ENCODE results near the gene ARID5B.
A peak's percentile ranks its signal among the peaks of the same experiment; 100 is the strongest.
"Not testable (repeated sequence)": the region's sequence is repeated elsewhere in the genome, so short reads cannot be mapped to it uniquely, and the experiment has no call there.

ARID5B gene, protein sequence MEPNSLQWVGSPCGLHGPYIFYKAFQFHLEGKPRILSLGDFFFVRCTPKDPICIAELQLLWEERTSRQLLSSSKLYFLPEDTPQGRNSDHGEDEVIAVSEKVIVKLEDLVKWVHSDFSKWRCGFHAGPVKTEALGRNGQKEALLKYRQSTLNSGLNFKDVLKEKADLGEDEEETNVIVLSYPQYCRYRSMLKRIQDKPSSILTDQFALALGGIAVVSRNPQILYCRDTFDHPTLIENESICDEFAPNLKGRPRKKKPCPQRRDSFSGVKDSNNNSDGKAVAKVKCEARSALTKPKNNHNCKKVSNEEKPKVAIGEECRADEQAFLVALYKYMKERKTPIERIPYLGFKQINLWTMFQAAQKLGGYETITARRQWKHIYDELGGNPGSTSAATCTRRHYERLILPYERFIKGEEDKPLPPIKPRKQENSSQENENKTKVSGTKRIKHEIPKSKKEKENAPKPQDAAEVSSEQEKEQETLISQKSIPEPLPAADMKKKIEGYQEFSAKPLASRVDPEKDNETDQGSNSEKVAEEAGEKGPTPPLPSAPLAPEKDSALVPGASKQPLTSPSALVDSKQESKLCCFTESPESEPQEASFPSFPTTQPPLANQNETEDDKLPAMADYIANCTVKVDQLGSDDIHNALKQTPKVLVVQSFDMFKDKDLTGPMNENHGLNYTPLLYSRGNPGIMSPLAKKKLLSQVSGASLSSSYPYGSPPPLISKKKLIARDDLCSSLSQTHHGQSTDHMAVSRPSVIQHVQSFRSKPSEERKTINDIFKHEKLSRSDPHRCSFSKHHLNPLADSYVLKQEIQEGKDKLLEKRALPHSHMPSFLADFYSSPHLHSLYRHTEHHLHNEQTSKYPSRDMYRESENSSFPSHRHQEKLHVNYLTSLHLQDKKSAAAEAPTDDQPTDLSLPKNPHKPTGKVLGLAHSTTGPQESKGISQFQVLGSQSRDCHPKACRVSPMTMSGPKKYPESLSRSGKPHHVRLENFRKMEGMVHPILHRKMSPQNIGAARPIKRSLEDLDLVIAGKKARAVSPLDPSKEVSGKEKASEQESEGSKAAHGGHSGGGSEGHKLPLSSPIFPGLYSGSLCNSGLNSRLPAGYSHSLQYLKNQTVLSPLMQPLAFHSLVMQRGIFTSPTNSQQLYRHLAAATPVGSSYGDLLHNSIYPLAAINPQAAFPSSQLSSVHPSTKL

DNA sequence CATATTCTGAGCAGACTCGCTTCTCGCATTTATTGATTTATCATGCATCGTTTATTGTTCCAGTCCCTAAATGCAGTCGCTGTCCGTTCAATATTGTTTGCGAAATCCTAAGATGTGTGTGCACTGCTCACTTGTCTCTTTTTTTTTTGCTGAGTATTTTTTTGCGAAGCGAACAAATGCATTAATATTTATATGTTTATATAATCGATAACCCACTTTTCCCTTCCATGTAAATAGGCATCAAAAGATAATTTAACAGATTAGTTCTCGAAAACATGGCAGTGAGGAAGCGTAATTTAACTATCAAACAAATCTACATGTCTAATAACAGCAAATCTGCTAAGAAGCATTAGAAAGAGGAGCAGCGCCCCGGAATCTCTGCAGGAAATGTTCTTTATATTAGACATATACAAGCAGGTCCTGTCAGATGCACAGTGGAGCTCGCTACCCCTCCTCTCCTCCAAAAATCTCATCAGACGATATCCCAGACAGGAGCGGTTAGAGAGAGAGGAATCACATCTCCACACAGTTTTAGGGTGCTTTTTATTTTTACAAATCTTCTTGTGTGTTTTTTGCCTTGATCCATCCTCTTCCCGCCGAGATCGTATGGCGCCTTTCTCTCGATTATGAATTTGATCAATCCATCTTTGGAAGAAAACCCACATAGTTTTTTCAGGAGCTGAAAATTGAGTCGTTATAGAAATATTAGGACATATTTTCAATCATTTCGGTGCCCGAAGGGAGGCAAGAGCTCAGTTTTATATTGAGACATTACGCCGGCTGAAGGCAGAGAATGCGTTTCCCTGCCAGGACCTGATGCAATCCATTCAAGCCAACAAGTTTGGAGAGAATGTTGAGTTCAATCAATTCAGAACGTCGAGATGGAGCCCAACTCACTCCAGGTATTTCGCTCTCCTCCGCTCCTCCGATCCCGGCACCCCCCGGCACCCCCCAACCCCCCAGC is at the start of gene ARID5B:
Gene ARID5B, plus strand, starts transcription at position 871 of the 964 bp plus-strand sequence. Its CDS starts 11 bp downstream, at position 882.
- no peak for DNase-seq (ENCODE audit: low read depth)

DNA sequence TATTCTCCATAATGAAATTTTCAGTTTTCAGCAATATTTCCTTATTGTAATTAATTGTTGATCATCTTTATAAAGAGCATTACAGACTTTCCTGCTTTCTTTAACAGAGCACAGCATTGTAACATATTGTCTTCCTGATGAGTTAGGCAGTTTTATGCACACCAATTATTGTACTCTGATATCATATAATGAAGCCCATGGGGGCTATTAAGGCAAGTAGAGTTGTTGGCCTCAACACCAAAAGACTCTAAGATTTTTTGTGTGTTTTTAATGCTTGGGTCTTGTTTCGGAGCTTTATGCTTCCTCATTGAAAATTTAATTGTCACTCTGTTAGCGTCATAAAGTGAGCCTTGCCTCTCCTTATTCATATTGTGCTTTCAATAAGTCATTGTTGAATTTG is 49.2 kb upstream of the ARID5B start:
- DNase-seq (ENCODE audit: low read depth) = no peak

DNA sequence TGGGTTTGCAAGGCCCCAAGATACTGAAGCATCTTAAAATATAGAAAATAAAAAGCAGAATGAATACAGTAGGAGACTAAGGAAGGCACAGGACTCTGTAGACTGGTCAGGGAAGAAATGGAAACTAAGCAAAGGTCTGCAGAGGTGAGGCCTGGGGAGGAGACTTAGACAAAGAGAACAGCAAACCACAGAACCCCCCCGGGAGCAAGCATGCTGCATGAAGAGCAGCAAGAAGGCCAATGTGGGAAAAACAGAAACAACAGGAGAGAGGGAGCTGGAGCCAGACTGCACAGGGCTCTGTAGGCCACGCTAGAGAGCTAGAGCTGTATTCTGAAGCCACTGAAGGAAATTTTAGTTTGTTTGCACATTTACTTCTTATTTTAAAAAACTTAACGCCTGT is 45.7 kb upstream of the ARID5B start:
- DNase-seq (ENCODE audit: low read depth) = no peak

DNA sequence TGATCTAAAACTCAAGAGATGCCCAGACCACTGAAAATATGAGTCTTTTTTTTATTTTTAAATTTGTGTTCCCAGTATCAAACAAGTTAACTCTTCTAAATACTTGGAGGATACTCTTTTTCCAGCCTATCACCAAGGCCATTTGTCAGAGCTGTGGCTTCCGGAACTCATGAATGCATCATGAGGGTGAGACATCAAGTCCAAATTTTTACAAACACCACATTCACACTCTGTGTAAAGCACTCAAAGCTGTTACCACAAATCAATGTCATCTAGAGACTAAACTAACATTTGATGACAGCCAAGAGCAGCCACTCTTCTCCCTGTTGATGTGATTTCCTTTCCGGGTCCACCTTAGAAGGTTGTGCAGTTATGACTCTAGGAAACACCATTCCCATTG is 43.8 kb upstream of the ARID5B start:
- no peak for DNase-seq (ENCODE audit: low read depth)

DNA sequence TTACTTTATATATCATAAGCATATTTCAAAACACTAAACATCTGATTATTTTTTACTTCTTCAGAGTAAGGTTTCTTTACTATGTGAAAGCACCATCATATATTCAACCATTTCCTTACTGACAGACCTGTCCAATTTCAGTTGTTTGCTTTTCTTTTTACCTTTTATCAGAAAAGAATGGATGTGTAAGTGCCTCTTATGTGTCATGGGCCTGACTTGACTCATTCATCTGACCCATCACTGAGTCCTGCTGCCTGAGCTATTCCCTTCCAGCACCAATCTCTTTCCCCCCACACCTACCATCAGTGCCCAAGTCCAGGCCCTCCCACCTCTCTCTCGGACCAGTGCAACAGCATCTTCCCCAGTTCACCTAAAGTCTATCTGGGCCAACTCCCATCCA is 41.7 kb upstream of the ARID5B start:
- DNase-seq (ENCODE audit: low read depth) = no peak

DNA sequence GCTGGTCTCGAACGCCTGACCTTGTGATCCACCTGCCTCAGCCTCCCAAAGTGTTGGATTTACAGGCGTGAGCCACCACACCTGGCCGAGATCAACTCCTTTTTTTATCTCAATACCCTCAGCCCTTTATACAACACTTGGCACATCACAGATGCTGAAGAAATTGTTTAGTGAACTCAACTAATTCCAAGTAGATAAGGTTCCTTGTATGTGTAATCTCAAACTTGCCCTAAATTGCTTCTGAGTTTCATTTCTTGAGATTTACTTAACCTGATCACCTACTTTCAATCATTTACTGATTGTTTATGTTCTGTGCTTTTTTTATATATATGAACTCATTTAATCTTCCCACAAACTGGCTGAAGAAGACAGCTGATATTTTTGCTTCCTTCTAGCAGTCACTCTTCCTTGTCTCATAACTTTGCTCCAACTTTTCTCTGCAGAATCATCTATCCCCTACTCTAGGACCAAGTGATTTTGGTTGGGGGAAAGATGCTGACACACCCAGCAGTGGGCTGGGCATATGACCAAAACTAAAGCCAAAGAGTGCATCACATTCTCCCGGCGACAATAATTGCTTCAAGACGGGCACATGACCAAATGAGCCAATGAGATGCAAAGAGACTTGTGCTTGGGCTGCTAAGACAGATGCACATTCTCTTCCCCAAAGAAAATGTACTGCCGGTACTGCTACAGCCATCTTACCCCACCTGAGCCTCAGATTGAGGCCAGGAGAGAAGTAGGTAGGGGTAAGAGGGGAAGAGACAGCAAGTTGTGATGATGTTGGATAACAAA is 40.3 kb upstream of the ARID5B start:
- DNase-seq (ENCODE audit: low read depth) = no peak

DNA sequence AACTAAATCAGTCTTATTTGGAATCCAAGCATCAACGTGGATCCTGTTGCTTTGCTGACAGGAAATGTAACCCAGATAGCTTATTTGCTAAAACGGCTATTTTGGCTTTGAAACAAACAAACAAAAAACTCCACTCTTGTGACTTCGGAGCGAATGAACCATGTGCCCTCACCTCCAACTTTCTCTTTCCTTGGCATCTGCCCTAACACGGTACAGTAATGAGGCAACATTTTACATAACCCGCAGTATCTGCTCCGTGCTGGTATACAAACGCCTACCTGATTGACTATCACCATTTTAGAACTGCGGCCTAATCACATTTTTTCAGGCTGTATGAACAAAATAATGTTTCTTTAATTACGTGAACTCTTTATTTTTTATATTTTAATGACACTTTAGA is 37.5 kb upstream of the ARID5B start:
- no peak for DNase-seq (ENCODE audit: low read depth)

DNA sequence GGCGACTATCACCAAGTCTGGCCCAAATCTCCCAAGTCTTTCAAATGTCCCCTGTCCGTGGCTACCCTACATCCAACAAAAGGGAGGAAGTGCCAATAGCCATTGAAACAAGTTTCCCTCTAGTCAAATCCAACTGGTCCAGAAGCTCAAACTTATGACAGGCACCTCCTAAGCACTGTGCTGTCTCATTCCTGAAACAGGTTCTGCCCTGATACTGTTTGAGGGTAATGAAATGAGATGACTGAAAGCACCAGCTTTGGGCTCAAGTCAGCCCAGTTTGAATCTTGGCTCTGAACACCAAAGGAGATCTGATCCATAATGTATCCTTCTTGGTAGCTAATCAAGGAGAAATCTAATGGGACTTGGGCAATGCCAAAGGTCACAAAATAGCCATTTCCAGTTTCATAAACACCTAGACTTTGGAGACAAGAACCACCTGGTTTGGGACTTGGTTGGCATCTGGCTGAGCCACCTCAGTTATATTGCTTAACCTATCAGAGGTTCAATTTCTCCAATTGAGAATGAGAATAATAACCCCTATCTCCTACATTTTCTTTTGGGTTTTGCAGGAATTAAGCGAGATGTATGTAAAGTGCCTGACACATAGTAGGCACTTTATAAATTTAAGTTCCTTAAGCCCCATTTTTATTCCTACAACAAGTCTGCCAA is 34.7 kb upstream of the ARID5B start:
- DNase-seq (ENCODE audit: low read depth) = no peak

DNA sequence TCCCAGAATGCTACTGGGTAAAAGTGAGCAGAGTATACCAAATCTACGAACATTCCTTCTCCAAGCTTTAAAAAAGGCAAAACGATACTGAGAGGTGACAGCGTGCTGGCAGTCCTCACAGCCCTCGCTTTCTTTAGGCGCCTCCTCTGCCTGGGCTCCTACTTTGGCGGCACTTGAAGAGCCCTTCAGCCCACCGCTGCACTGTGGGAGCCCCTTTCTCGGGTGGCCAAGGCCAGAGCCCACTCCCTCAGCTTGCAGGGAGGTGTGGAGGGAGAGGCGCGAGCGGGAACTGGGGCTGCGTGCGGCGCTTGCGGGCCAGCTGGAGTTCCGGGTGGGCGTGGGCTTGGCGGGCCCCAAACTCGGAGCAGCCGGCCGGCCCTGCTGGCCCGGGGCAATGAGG is 34.1 kb upstream of the ARID5B start:
- DNase-seq (ENCODE audit: low read depth) = not testable (repeated sequence)

DNA sequence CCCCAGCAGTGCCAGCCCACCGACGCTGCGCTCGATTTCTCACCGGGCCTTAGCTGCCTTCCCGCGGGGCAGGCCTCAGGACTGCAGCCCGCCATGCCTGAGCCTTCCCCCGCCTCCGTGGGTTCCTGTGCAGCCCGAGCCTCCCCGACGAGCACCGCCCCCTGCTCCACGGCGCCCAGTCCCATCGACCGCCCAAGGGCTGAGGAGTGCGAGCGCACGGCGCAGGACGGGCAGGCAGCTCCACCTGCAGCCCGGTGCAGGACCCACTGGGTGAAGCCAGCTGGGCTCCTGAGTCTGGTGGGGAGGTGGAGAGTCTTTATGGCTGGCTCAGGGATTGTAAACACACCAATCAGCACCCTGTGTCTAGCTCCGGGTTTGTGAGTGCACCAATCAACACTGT is 33.7 kb upstream of the ARID5B start:
- peak; percentile 12 for DNase-seq (ENCODE audit: low read depth)

DNA sequence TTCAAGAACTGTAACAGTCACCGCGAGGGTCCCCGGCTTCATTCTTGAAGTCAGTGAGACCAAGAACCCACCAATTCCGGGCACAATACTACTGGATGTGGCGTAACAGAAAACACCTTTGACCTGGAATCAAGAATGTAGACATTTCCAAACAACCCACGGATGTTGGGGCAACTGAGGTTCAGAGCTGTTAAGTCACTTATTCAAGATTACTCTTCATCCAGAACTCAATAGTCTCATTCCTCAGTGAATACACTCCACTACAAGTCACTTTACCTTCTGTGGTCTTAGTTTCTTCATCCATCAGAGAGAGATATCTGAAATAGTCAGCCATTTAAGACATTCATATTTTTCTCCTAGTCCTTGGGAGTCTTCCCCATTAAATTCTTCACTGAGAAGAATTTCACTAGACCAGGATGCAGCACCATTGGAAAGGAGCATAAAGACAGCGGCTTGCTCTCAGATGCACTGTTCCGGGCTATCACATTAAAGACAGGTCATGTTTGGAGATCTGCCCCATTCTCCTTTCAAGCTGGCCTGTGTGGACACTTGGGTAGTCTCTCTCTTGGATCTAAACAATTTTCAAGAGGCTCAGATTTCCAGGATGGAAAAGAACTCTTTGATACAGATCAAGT is 32.3 kb upstream of the ARID5B start:
- no peak for DNase-seq (ENCODE audit: low read depth)

DNA sequence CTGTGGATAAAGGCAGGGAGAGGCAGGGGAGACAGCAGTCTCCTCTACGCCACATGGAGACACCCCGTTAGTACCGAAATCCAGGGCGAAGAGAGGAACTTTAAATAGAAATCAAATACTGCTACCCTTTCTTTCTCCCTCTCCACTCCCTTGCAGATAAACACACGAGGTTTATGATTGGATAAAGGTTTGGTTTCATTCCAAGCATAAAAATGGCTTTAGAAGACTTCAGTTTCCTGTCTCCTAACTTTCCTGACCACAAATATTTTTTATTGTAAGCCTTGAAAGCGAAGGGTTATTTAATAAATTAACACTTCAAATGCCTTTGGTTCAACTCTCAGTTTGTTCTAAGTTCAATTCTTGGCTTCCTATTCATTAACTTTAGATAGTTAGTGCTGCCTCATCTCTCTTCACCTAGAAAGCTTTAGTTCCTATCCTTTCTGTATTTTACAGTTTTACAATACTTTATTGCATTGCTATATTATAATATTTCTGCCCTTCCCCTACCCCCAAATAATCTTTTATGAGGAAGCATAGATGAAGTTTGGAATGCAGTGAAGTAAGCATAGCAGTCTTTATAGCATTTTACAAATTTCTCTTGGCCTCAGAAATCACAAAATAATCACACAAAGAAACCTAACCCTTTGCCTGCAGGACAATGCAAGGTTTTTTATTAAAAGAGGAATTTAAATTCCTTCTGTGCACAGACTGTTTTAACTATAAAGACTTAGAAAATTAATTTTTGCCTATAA is 31.5 kb upstream of the ARID5B start:
- DNase-seq (ENCODE audit: low read depth) = no peak

DNA sequence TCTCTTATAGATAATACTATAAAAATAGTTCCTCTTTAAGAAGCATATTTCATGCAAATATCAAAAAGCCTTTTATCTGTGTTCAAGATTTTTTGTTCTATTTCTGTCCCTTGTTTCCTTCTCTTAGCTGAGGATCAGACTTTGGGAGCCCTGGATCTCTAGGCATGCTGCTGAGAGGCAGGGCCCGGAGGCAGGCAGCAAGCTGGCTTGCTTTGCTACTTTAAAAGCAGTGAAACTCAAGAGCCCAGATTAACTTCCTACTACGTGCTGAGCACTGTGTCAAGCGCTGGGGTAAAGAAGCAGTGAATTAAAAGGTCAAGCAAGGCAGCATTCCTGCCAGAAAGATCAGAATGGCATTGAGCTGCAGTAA is 31.0 kb upstream of the ARID5B start:
- no peak for DNase-seq (ENCODE audit: low read depth)

DNA sequence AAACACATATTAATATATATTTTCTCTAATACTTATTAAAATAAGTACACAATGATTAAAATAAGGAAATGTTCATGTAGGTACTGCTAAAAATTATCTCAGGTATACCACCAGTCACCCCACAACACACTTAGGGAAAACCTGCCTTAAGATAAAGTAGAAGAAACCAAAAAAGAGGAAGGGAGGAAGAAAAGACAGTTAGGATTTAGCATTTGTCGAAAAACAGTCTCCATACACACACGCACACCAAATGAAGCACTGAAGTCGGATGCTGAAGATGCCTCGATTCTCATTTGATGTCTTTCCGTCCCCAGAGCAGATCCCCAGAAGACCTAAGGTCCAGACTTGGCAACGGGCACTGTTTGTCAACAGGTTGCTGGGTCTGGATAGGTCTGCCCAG is 30.0 kb upstream of the ARID5B start:
- DNase-seq (ENCODE audit: low read depth) = no peak

DNA sequence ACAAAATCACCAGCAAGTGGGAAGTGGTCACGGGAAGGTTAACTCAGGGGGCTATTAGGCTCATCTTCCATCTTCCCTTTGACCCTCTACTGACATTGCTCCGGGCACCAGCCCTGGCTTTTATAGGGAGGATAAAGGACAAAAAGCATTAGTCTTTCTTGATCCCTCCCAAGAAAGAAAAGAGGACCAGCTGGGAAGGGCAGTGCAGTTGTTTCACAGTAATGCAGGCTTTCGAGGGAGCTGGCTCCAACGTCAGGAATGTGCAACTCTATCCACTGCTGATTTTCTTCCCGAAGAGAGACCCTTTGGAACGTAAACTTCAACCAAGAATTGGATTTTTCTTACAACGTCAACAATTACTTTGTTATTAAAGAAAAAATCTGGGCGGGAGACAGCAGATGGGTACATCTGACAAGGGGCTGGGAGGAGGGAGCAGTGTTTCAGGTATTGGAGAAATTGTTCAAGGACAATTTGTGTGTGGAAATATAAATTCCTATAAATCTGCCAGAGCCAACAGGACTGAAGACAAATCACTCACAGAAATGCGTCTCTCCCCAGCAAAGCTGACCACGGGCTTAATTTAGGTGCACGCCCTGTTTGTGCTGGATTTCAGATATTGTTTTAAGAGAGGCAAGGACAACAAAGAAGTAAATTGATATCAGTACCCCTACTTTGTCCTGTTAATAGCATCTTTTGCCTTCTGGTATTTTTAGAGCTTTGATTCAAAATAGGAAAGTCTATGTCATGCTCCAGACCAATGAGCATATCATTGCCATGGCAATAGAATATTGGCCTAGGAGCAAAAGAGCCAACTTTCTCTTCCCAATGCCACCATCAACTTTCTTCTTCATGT is 23.4 kb upstream of the ARID5B start:
- no peak for DNase-seq (ENCODE audit: low read depth)

DNA sequence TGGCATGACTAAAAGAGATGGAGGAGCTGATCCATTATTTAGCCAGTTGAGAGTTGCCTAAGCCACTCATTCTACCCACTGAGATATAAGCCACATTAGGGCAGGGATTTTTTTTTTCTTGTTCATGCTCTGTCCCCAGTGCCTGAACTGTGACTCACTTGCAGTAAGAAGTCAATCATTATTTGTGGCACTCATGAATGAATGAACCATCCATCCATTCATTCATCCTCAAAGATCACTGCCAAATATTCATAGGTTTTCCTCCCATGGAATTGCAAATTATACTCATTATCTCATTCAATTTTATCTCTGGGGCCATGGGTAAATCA is 22.8 kb upstream of the ARID5B start:
- DNase-seq (ENCODE audit: low read depth) = no peak

DNA sequence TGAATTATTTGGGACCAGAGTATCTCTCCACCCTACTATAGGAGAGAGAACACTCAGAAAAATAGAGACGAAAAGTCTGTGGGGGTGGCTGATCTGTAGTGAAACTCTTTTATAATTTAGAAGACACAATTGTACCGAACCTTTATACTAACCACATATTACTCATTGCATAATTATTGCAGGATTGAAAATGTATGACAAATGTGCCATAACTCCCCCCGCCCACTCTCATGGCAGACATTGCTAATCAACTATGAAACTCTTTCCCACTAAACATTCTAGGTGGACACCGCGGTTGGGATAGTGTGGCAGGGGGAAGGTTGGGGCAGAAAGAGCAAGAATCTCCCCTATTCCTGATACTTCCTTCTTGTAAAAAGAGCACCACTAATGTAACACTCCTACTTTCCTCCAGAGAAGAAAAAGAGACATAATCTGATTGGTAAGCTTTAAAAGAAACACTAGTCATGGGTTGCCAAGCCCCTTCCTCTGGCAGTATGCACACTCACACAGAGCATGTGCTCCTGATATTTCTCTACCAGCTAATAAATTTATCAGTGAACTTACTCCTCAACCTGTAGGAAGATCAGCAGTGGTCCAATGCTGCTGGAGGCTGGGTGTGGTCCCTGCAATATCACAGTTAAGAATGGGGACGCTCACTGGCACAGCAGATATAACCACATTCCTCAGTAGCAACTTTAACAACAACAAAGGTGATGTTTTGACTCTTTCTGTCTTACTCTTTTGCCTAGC is 18.7 kb upstream of the ARID5B start:
- DNase-seq (ENCODE audit: low read depth) = no peak

All from T-helper 22 cell (primary cell).